ENCODE measurements around the gene PROSER3. TPM values are rescaled to one million over a fixed set of nuclear protein-coding genes. Genes with fewer than 3 reads are reported as not detected.

Gene PROSER3
- total and polyA plus RNA-seq, 2 of the 4 experiments (the other 2 are of a cell fraction) = 5.4 to 21.8 TPM

DNA sequence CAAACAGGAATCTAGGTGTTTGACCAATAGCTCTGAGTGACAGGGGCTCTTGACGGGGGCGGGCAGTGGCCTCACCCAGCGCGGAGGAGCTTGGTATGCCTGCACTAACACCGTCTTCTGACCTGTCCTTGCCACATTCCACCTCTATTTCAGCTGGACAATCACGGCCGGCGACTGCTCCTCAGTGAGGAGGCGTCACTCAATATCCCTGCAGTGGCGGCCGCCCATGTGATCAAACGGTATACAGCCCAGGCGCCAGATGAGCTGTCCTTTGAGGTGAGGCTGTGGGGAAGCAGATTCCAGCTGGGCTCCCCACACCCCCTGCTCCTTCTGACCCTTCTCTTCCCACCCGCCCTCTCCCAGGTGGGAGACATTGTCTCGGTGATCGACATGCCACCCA is 22.1 kb downstream of the PROSER3 start:
- H3K14ac ChIP-seq (replicated peaks; ENCODE audit: low read depth, low read length) = no peak overlapping the region
- intact Hi-C loops (cut with micrococcal nuclease) = no loop called here
- no TSS peak for BruUV-seq (replicated peaks)
- no peaks in the 10 kb centered on the region for H3K27me3 ChIP-seq (ENCODE audit: control insufficient read depth, insufficient read depth, low read length)
- H4K5ac ChIP-seq (ENCODE audit: low read depth, low read length) = no peak overlapping the region
- H3K4ac ChIP-seq (ENCODE audit: low read depth, low read length) = no peak overlapping the region
- no peak overlapping the region for H3K9ac ChIP-seq (ENCODE audit: low read depth, low read length)
- H3K4me1 ChIP-seq (ENCODE audit: control insufficient read depth, insufficient read depth, low read length) = peaks cover 6% of the 10 kb centered on the region
- peaks cover 16% of the 10 kb centered on the region for H3K36me3 ChIP-seq (ENCODE audit: control insufficient read depth, insufficient read depth, low read length)
- H2AFZ ChIP-seq (replicated peaks; ENCODE audit: low read length, poor library complexity) = no peak overlapping the region
- DNase-seq = no peak
- no peak overlapping the region for H2AK5ac ChIP-seq (ENCODE audit: low read depth, low read length)
- in situ Hi-C loops (cut with MboI; ENCODE audit: low sequenced_read_pairs) = no loop called here
- H3K56ac ChIP-seq (ENCODE audit: extremely low read depth, insufficient read depth, low read length) = no peak overlapping the region
- no peak overlapping the region for H4K8ac ChIP-seq (ENCODE audit: low read depth in 2 of 2, low read length in 2 of 2)
- no peak overlapping the region for H2BK120ac ChIP-seq (ENCODE audit: low read depth, low read length)
- no peaks in the 10 kb centered on the region for H4K20me1 ChIP-seq (ENCODE audit: insufficient read depth, low read length)
- no peak overlapping the region for H3K18ac ChIP-seq (ENCODE audit: low read depth, low read length)
- no peaks in the 10 kb centered on the region for H3K9me3 ChIP-seq (ENCODE audit: control insufficient read depth, insufficient read depth, low read length)
- WGBS, 2 experiments (ENCODE audit: extremely low coverage in 2 of 2, insufficient read length in 1 of 2) = 100% methylated on average over 4 of the region's 16 CpGs; no CpG with 5 or more reads in 1 of the 2 experiments
- ATAC-seq (ENCODE audit: low read depth) = no peak
- no peak overlapping the region for H3K27ac ChIP-seq (ENCODE audit: insufficient read depth, low read length)
- H4K91ac ChIP-seq (ENCODE audit: insufficient read depth, low read depth, low read length) = no peak overlapping the region
- H2BK5ac ChIP-seq (ENCODE audit: low read depth, low read length, poor library complexity, severe bottlenecking) = no peak overlapping the region
- no peak overlapping the region for H3K4me2 ChIP-seq (ENCODE audit: low read depth, low read length)
- no peak for TF ChIP-seq SMC3 (IDR thresholded peaks at IDR 0.05; ENCODE audit: low read depth, low read length)
- TF ChIP-seq, protein P1, sequence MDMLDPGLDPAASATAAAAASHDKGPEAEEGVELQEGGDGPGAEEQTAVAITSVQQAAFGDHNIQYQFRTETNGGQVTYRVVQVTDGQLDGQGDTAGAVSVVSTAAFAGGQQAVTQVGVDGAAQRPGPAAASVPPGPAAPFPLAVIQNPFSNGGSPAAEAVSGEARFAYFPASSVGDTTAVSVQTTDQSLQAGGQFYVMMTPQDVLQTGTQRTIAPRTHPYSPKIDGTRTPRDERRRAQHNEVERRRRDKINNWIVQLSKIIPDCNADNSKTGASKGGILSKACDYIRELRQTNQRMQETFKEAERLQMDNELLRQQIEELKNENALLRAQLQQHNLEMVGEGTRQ (IDR thresholded peaks at IDR 0.05; ENCODE audit: low read depth, low read length) = no peak
- TF ChIP-seq CHD1 (IDR thresholded peaks at IDR 0.05; ENCODE audit: low read depth, low read length) = no peak
- TF ChIP-seq BHLHE40 (IDR thresholded peaks at IDR 0.05; ENCODE audit: low read depth, low read length) = no peak
- TF ChIP-seq NFE2L2 (IDR thresholded peaks at IDR 0.05; ENCODE audit: low read depth, low read length) = no peak
- no peak for TF ChIP-seq MAZ (IDR thresholded peaks at IDR 0.05; ENCODE audit: borderline replicate concordance, low read depth, low read length)
- no peak for TF ChIP-seq MXI1 (IDR thresholded peaks at IDR 0.05; ENCODE audit: borderline replicate concordance, low read depth, low read length)
- TF ChIP-seq CEBPB (IDR thresholded peaks at IDR 0.05; ENCODE audit: low read depth, low read length) = no peak
- TF ChIP-seq RCOR1 (IDR thresholded peaks at IDR 0.05; ENCODE audit: insufficient replicate concordance, low read length) = no peak
- no peak for TF ChIP-seq RAD21 (IDR thresholded peaks at IDR 0.05; ENCODE audit: low read length)
- TF ChIP-seq RFX5 (IDR thresholded peaks at IDR 0.05; ENCODE audit: low read depth, low read length) = no peak
- TF ChIP-seq, protein P2, sequence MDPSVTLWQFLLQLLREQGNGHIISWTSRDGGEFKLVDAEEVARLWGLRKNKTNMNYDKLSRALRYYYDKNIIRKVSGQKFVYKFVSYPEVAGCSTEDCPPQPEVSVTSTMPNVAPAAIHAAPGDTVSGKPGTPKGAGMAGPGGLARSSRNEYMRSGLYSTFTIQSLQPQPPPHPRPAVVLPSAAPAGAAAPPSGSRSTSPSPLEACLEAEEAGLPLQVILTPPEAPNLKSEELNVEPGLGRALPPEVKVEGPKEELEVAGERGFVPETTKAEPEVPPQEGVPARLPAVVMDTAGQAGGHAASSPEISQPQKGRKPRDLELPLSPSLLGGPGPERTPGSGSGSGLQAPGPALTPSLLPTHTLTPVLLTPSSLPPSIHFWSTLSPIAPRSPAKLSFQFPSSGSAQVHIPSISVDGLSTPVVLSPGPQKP (IDR thresholded peaks at IDR 0.05; ENCODE audit: borderline replicate concordance, low read depth, low read length) = no peak
- no peak for TF ChIP-seq MAFK (IDR thresholded peaks at IDR 0.05; ENCODE audit: low read depth, low read length)
- no peak for TF ChIP-seq FOS (IDR thresholded peaks at IDR 0.05; ENCODE audit: low read depth, low read length)
- TF ChIP-seq, protein P3, sequence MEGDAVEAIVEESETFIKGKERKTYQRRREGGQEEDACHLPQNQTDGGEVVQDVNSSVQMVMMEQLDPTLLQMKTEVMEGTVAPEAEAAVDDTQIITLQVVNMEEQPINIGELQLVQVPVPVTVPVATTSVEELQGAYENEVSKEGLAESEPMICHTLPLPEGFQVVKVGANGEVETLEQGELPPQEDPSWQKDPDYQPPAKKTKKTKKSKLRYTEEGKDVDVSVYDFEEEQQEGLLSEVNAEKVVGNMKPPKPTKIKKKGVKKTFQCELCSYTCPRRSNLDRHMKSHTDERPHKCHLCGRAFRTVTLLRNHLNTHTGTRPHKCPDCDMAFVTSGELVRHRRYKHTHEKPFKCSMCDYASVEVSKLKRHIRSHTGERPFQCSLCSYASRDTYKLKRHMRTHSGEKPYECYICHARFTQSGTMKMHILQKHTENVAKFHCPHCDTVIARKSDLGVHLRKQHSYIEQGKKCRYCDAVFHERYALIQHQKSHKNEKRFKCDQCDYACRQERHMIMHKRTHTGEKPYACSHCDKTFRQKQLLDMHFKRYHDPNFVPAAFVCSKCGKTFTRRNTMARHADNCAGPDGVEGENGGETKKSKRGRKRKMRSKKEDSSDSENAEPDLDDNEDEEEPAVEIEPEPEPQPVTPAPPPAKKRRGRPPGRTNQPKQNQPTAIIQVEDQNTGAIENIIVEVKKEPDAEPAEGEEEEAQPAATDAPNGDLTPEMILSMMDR (conservative IDR thresholded peaks at IDR 0.05; ENCODE audit: low read depth, low read length) = no peak
- no peak for TF ChIP-seq POLR2A (IDR thresholded peaks at IDR 0.05; ENCODE audit: low read depth, low read length)
- POLR2A ChIA-PET (ENCODE audit: unreplicated experiment) = no interaction called here
- H3K23ac ChIP-seq (ENCODE audit: low read depth, low read length) = no peak overlapping the region
- no peak overlapping the region for H2AK9ac ChIP-seq (replicated peaks; ENCODE audit: low read depth, low read length, poor library complexity)
- H3K4me3 ChIP-seq (ENCODE audit: insufficient read depth, low read depth, low read length) = no peak overlapping the region
- H3K79me1 ChIP-seq (ENCODE audit: low read depth in 1 of 2, low read length in 2 of 2) = peaks cover 7 to 18% of the 10 kb centered on the region in 2 experiments
- H3K9me1 ChIP-seq (ENCODE audit: insufficient read depth, low read length) = peaks cover 6% of the 10 kb centered on the region; the same call in 1 of the 2 replicates
- dilution Hi-C loops (cut with HindIII; ENCODE audit: low sequenced_read_pairs, unreplicated experiment) = no loop called here
- CTCF ChIA-PET = no interaction called here
- no peak overlapping the region for H2BK15ac ChIP-seq (ENCODE audit: low read depth, low read length)
- no peak overlapping the region for H2BK20ac ChIP-seq (ENCODE audit: low read depth, low read length)

Measured in IMR-90 (cell line).